ENCODE data around the gene GDF10. TPM values are rescaled to one million over a fixed set of nuclear protein-coding genes. Genes with fewer than 3 reads are reported as not detected.

The GDF10 gene
- total RNA-seq, 1 experiment from 2014 or later: 0.20 TPM

- no peaks in the 10 kb centered on the region for H3K9me3 ChIP-seq (ENCODE audit: control insufficient read depth, low read depth, low read length)
- H3K18ac ChIP-seq (ENCODE audit: insufficient read length, low read depth, low read length): no peak overlapping the region
- no peaks in the 10 kb centered on the region for H3K4me1 ChIP-seq (ENCODE audit: insufficient read depth, low read length)
- no peak overlapping the region for H3T11ph ChIP-seq (ENCODE audit: low read length)
- H3K27me3 Mint-ChIP-seq (ENCODE audit: low read depth): peaks cover 5% of the 10 kb centered on the region; the same call in 1 of the 2 replicates
- H3K27ac Mint-ChIP-seq: no peak overlapping the region
- H3K4ac ChIP-seq (ENCODE audit: low read depth, low read length): no peak overlapping the region
- no peak overlapping the region for H3K27ac ChIP-seq (ENCODE audit: insufficient read length, low read depth, low read length)
- no peak overlapping the region for H2AK5ac ChIP-seq (ENCODE audit: insufficient read length, low read length)
- H3K27me3 ChIP-seq (ENCODE audit: insufficient read depth, low read length): no peaks in the 10 kb centered on the region
- no peak for DNase-seq
- no peak overlapping the region for H3K23ac ChIP-seq (ENCODE audit: insufficient read length, low read depth, low read length)
- no peaks in the 10 kb centered on the region for H3K4me1 Mint-ChIP-seq
- WGBS (ENCODE audit: extremely low coverage, insufficient read length, low lambda C conversion rate): no CpG with 5 or more reads among the region's 8 CpGs
- H3K4me3 Mint-ChIP-seq: no peak overlapping the region
- no peak overlapping the region for H3K14ac ChIP-seq (ENCODE audit: insufficient read depth, low read length)
- H2BK20ac ChIP-seq (ENCODE audit: low read depth, low read length, poor library complexity, severe bottlenecking): no peak overlapping the region
- H3K4me2 ChIP-seq (ENCODE audit: insufficient read depth, insufficient read length, low read length): no peak overlapping the region
- H3K36me3 Mint-ChIP-seq (ENCODE audit: insufficient read depth in 1 of 3, low read depth in 3 of 3): no peaks in the 10 kb centered on the region; a peak in 1 of 7 replicates
- H2BK12ac ChIP-seq (ENCODE audit: insufficient read length, low read depth, low read length): no peak overlapping the region
- H3K79me2 ChIP-seq (ENCODE audit: insufficient read depth, low read length): no peaks in the 10 kb centered on the region
- H4K8ac ChIP-seq (replicated peaks; ENCODE audit: insufficient read length, low read depth, low read length): no peak overlapping the region
- H3K79me1 ChIP-seq (ENCODE audit: insufficient read depth, low read depth, low read length, poor library complexity, severe bottlenecking): no peaks in the 10 kb centered on the region
- no peak overlapping the region for H2BK15ac ChIP-seq (ENCODE audit: low read depth, low read length)
- no peak overlapping the region for H3K56ac ChIP-seq (ENCODE audit: insufficient read length, low read depth, low read length)
- no peak overlapping the region for H2AFZ ChIP-seq (ENCODE audit: low read length)
- H3K9me3 Mint-ChIP-seq: no peaks in the 10 kb centered on the region; a peak in 3 of 5 replicates
- H2BK5ac ChIP-seq (ENCODE audit: insufficient read length, low read length): no peak overlapping the region
- no peak overlapping the region for H3K9ac ChIP-seq (ENCODE audit: extremely low read depth, insufficient read length, low read length)
- no peaks in the 10 kb centered on the region for H3K23me2 ChIP-seq (ENCODE audit: insufficient read length, low read depth, low read length, poor library complexity, severe bottlenecking)
- no peak overlapping the region for H4K5ac ChIP-seq (ENCODE audit: insufficient read length, low read depth, low read length)
- no peak overlapping the region for H2BK120ac ChIP-seq (ENCODE audit: low read depth, low read length, poor library complexity, severe bottlenecking)
- TF ChIP-seq CTCF (conservative IDR thresholded peaks at IDR 0.05): no peak
- no peaks in the 10 kb centered on the region for H4K20me1 ChIP-seq (ENCODE audit: control insufficient read depth, insufficient read depth, insufficient read length)
- H4K91ac ChIP-seq (ENCODE audit: insufficient read length, low read depth, low read length): no peak overlapping the region
Measured at GRCh38 chr10:47321521-47322195, 21.7 kb downstream of the GDF10 start.
